Measurements from ENCODE around the gene NPRL2.

Gene NPRL2

GRCh38 chr3:50357481-50357880 is 6.9 kb upstream of the NPRL2 start:
- peak overlapping the region; percentile 77 to 97 for H3K4me3 ChIP-seq (ENCODE audit: low read length in 2 of 2)
- H3K9ac ChIP-seq (ENCODE audit: low read length in 2 of 2) = peak overlapping the region; percentile 80 to 81
- H3K36me3 ChIP-seq (ENCODE audit: control insufficient read depth in 2 of 2, insufficient read depth in 2 of 2, low read length in 2 of 2) = peaks cover 7 to 31% of the 10 kb centered on the region in 2 donors
- peak overlapping the region; percentile 11 for H3K27ac ChIP-seq (ENCODE audit: low read length)
- peaks cover 52% of the 10 kb centered on the region for H3K4me1 ChIP-seq (ENCODE audit: control insufficient read depth, insufficient read depth, low read length)
- no peaks in the 10 kb centered on the region for H3K9me3 ChIP-seq (ENCODE audit: control insufficient read depth in 2 of 2, low read length in 2 of 2)
- H3K27me3 ChIP-seq (ENCODE audit: control insufficient read depth in 1 of 2, insufficient read depth in 2 of 2, low read length in 2 of 2) = no peaks in the 10 kb centered on the region

- Histone ChIP-seq H3K9ac (ENCODE audit: low read length in 2 of 2) (peak overlapping the region; percentile 80 to 81), H3K27me3 (ENCODE audit: control insufficient read depth in 1 of 2, insufficient read depth in 2 of 2, low read length in 2 of 2) (no peaks in the 10 kb centered on the region), H3K4me3 (ENCODE audit: low read length in 2 of 2) (peak overlapping the region; percentile 77 to 97), H3K9me3 (ENCODE audit: control insufficient read depth in 2 of 2, low read length in 2 of 2) (no peaks in the 10 kb centered on the region), H3K36me3 (ENCODE audit: control insufficient read depth in 2 of 2, insufficient read depth in 2 of 2, low read length in 2 of 2) (peaks cover 7 to 31% of the 10 kb centered on the region in 2 donors), H3K27ac (ENCODE audit: low read length) (no peak overlapping the region), H3K4me1 (ENCODE audit: control insufficient read depth, insufficient read depth, low read length) (peaks cover 55% of the 10 kb centered on the region)
Measured at GRCh38 chr3:50356553-50356952, 6.0 kb upstream of the NPRL2 start.

- H3K9me3 ChIP-seq (ENCODE audit: control insufficient read depth in 2 of 2, low read length in 2 of 2) = no peaks in the 10 kb centered on the region
- H3K4me1 ChIP-seq (ENCODE audit: control insufficient read depth, insufficient read depth, low read length) = peaks cover 61% of the 10 kb centered on the region
Measured at GRCh38 chr3:50355829-50356552, 5.4 kb upstream of the NPRL2 start.

GRCh38 chr3:50354850-50355249 is 4.3 kb upstream of the NPRL2 start:
- no peak overlapping the region for H3K27ac ChIP-seq (ENCODE audit: low read length)
- peaks cover 7 to 31% of the 10 kb centered on the region in 2 donors for H3K36me3 ChIP-seq (ENCODE audit: control insufficient read depth in 2 of 2, insufficient read depth in 2 of 2, low read length in 2 of 2)
- H3K4me1 ChIP-seq (ENCODE audit: control insufficient read depth, insufficient read depth, low read length) = peaks cover 67% of the 10 kb centered on the region

More at GRCh38 chr3:50355829-50356552, 5.4 kb upstream of the NPRL2 start:
- no peak overlapping the region for H3K27ac ChIP-seq (ENCODE audit: low read length)
- H3K27me3 ChIP-seq (ENCODE audit: control insufficient read depth in 1 of 2, insufficient read depth in 2 of 2, low read length in 2 of 2) = no peaks in the 10 kb centered on the region
- peaks cover 7 to 31% of the 10 kb centered on the region in 2 donors for H3K36me3 ChIP-seq (ENCODE audit: control insufficient read depth in 2 of 2, insufficient read depth in 2 of 2, low read length in 2 of 2)
- H3K9ac ChIP-seq (ENCODE audit: low read length in 2 of 2) = peak overlapping the region; percentile 60 to 81
- peak overlapping the region; percentile 77 to 97 for H3K4me3 ChIP-seq (ENCODE audit: low read length in 2 of 2)

GRCh38 chr3:50354186-50354764 is 3.7 kb upstream of the NPRL2 start:
- H3K9me3 ChIP-seq (ENCODE audit: control insufficient read depth in 2 of 2, low read length in 2 of 2) = no peaks in the 10 kb centered on the region
- H3K27ac ChIP-seq (ENCODE audit: low read length) = no peak overlapping the region
- no peak overlapping the region for H3K9ac ChIP-seq (ENCODE audit: low read length in 2 of 2)
- H3K27me3 ChIP-seq (ENCODE audit: control insufficient read depth in 1 of 2, insufficient read depth in 2 of 2, low read length in 2 of 2) = no peaks in the 10 kb centered on the region
- no peak overlapping the region for H3K4me3 ChIP-seq (ENCODE audit: low read length in 2 of 2)
- H3K36me3 ChIP-seq (ENCODE audit: control insufficient read depth in 2 of 2, insufficient read depth in 2 of 2, low read length in 2 of 2) = peaks cover 7 to 31% of the 10 kb centered on the region in 2 donors
- H3K4me1 ChIP-seq (ENCODE audit: control insufficient read depth, insufficient read depth, low read length) = peaks cover 67% of the 10 kb centered on the region

More at GRCh38 chr3:50354850-50355249, 4.3 kb upstream of the NPRL2 start:
- Histone ChIP-seq H3K27me3 (ENCODE audit: control insufficient read depth in 1 of 2, insufficient read depth in 2 of 2, low read length in 2 of 2) (no peaks in the 10 kb centered on the region), H3K9ac (ENCODE audit: low read length in 2 of 2) (no peak overlapping the region), H3K9me3 (ENCODE audit: control insufficient read depth in 2 of 2, low read length in 2 of 2) (no peaks in the 10 kb centered on the region), H3K4me3 (ENCODE audit: low read length in 2 of 2) (no peak overlapping the region)

GRCh38 chr3:50353245-50354004 is 2.9 kb upstream of the NPRL2 start:
- Histone ChIP-seq H3K27me3 (ENCODE audit: control insufficient read depth in 1 of 2, insufficient read depth in 2 of 2, low read length in 2 of 2) (no peaks in the 10 kb centered on the region), H3K36me3 (ENCODE audit: control insufficient read depth in 2 of 2, insufficient read depth in 2 of 2, low read length in 2 of 2) (peaks cover 7 to 34% of the 10 kb centered on the region in 2 donors), H3K9ac (ENCODE audit: low read length in 2 of 2) (no peak overlapping the region), H3K27ac (ENCODE audit: low read length) (no peak overlapping the region), H3K4me1 (ENCODE audit: control insufficient read depth, insufficient read depth, low read length) (peaks cover 65% of the 10 kb centered on the region), H3K4me3 (ENCODE audit: low read length in 2 of 2) (no peak overlapping the region), H3K9me3 (ENCODE audit: control insufficient read depth in 2 of 2, low read length in 2 of 2) (no peaks in the 10 kb centered on the region)

GRCh38 chr3:50352781-50353180 is 2.2 kb upstream of the NPRL2 start:
- no peaks in the 10 kb centered on the region for H3K27me3 ChIP-seq (ENCODE audit: control insufficient read depth in 1 of 2, insufficient read depth in 2 of 2, low read length in 2 of 2)
- H3K9ac ChIP-seq (ENCODE audit: low read length in 2 of 2) = no peak overlapping the region
- peaks cover 7 to 40% of the 10 kb centered on the region in 2 donors for H3K36me3 ChIP-seq (ENCODE audit: control insufficient read depth in 2 of 2, insufficient read depth in 2 of 2, low read length in 2 of 2)
- no peak overlapping the region for H3K4me3 ChIP-seq (ENCODE audit: low read length in 2 of 2)
- no peak overlapping the region for H3K27ac ChIP-seq (ENCODE audit: low read length)
- no peaks in the 10 kb centered on the region for H3K9me3 ChIP-seq (ENCODE audit: control insufficient read depth in 2 of 2, low read length in 2 of 2)
- H3K4me1 ChIP-seq (ENCODE audit: control insufficient read depth, insufficient read depth, low read length) = peaks cover 61% of the 10 kb centered on the region

- H3K4me1 ChIP-seq (ENCODE audit: control insufficient read depth, insufficient read depth, low read length) = peaks cover 49% of the 10 kb centered on the region
- H3K27ac ChIP-seq (ENCODE audit: low read length) = peak overlapping the region; percentile 90
- peaks cover 4 to 39% of the 10 kb centered on the region in 2 donors for H3K36me3 ChIP-seq (ENCODE audit: control insufficient read depth in 2 of 2, insufficient read depth in 2 of 2, low read length in 2 of 2)
- H3K9ac ChIP-seq (ENCODE audit: low read length in 2 of 2) = peak overlapping the region; percentile 42 to 74
- H3K27me3 ChIP-seq (ENCODE audit: control insufficient read depth in 1 of 2, insufficient read depth in 2 of 2, low read length in 2 of 2) = no peaks in the 10 kb centered on the region
- peak overlapping the region; percentile 83 to 99 for H3K4me3 ChIP-seq (ENCODE audit: low read length in 2 of 2)
- no peaks in the 10 kb centered on the region for H3K9me3 ChIP-seq (ENCODE audit: control insufficient read depth in 2 of 2, low read length in 2 of 2)
Measured at GRCh38 chr3:50351323-50351697, 735 bp upstream of the NPRL2 start.

GRCh38 chr3:50350213-50350526 is 405 bp downstream of the NPRL2 start:
- peak overlapping the region; percentile 74 to 89 for H3K9ac ChIP-seq (ENCODE audit: low read length in 2 of 2)
- H3K36me3 ChIP-seq (ENCODE audit: control insufficient read depth in 2 of 2, insufficient read depth in 2 of 2, low read length in 2 of 2) = peaks cover 4 to 32% of the 10 kb centered on the region in 2 donors
- no peaks in the 10 kb centered on the region for H3K9me3 ChIP-seq (ENCODE audit: control insufficient read depth in 2 of 2, low read length in 2 of 2)
- H3K4me1 ChIP-seq (ENCODE audit: control insufficient read depth, insufficient read depth, low read length) = peaks cover 45% of the 10 kb centered on the region
- peak overlapping the region; percentile 90 for H3K27ac ChIP-seq (ENCODE audit: low read length)
- peak overlapping the region; percentile 83 to 99 for H3K4me3 ChIP-seq (ENCODE audit: low read length in 2 of 2)
- H3K27me3 ChIP-seq (ENCODE audit: control insufficient read depth in 1 of 2, insufficient read depth in 2 of 2, low read length in 2 of 2) = peaks cover 0 to 3% of the 10 kb centered on the region in 2 donors

GRCh38 chr3:50347187-50347813 is 3.3 kb downstream of the NPRL2 start:
- peaks cover 0 to 14% of the 10 kb centered on the region in 2 donors for H3K36me3 ChIP-seq (ENCODE audit: control insufficient read depth in 2 of 2, insufficient read depth in 2 of 2, low read length in 2 of 2)
- no peak overlapping the region for H3K4me3 ChIP-seq (ENCODE audit: low read length in 2 of 2)
- H3K4me1 ChIP-seq (ENCODE audit: control insufficient read depth, insufficient read depth, low read length) = peaks cover 43% of the 10 kb centered on the region
- no peaks in the 10 kb centered on the region for H3K9me3 ChIP-seq (ENCODE audit: control insufficient read depth in 2 of 2, low read length in 2 of 2)
- peaks cover 3 to 4% of the 10 kb centered on the region in 2 donors for H3K27me3 ChIP-seq (ENCODE audit: control insufficient read depth in 1 of 2, insufficient read depth in 2 of 2, low read length in 2 of 2)
- no peak overlapping the region for H3K27ac ChIP-seq (ENCODE audit: low read length)
- no peak overlapping the region for H3K9ac ChIP-seq (ENCODE audit: low read length in 2 of 2)

All from stomach smooth muscle (tissue), 2 donors.